SH-SY5Y (cell line): ENCODE measurements around the gene TINCR.

Experiments used
- GATA2 ChIP-seq: IDR thresholded peaks from 2 replicates; pipeline ENCODE4 v1.6.1; 2011; ENCODE audit warnings: mild to moderate bottlenecking, low read depth, low read length
- GATA3 ChIP-seq: IDR thresholded peaks from 2 replicates; pipeline ENCODE4 v1.6.1; 2011; ENCODE audit warnings: low read depth, mild to moderate bottlenecking, low read length, moderate library complexity

- TF ChIP-seq GATA2 (no peak), GATA3 (no peak)
These were observed 19.3 kb upstream of the TINCR start for GRCh38 chr19:5587071-5587455.
